Forelimb muscle (tissue), 1 donor: ENCODE measurements around the gene LRCH1. TPM values are rescaled to one million over a fixed set of nuclear protein-coding genes. Genes with fewer than 3 reads are reported as not detected.

Experiments
- DNase-seq: peaks from one replicate; pipeline ENCODE4 v3.0.0-alpha.2; 2013; ENCODE audit warnings: low read depth
- polyA plus RNA-seq: library from polyadenylated mRNA; unstranded; fragments of 120-200 nt; gene quantifications from one replicate; pipeline ENCODE4 v1.2.1, GENCODE V29; 2013; ENCODE audit not compliant: insufficient read length

Gene LRCH1
- polyA plus RNA-seq, 1 donor: 21.2 TPM

- DNase-seq: no peak
Measured at GRCh38 chr13:46712524-46712923, 159.6 kb downstream of the LRCH1 start.

- no peak for DNase-seq
Measured at GRCh38 chr13:46715363-46715762, 162.4 kb downstream of the LRCH1 start.

- no peak for DNase-seq
Measured at GRCh38 chr13:46716821-46717220, 163.9 kb downstream of the LRCH1 start.

- DNase-seq: no peak
Measured at GRCh38 chr13:46717275-46717674, 164.3 kb downstream of the LRCH1 start.

- DNase-seq: no peak
Measured at GRCh38 chr13:46717856-46718255, 164.9 kb downstream of the LRCH1 start.

- no peak for DNase-seq
Measured at GRCh38 chr13:46720189-46720588, 167.2 kb downstream of the LRCH1 start.

GRCh38 chr13:46721054-46721453 lies 168.1 kb downstream of the LRCH1 start:
- no peak for DNase-seq

GRCh38 chr13:46726347-46726746 lies 173.4 kb downstream of the LRCH1 start:
- no peak for DNase-seq

GRCh38 chr13:46728777-46729176 lies 175.8 kb downstream of the LRCH1 start:
- no peak for DNase-seq

GRCh38 chr13:46731535-46731934 lies 178.6 kb downstream of the LRCH1 start:
- DNase-seq: no peak

- DNase-seq: no peak
Measured at GRCh38 chr13:46735425-46735824, 182.5 kb downstream of the LRCH1 start.

- DNase-seq: no peak
Measured at GRCh38 chr13:46736541-46737310, 183.8 kb downstream of the LRCH1 start.

- no peak for DNase-seq
Measured at GRCh38 chr13:46738055-46738454, 185.1 kb downstream of the LRCH1 start.

GRCh38 chr13:46738766-46739165 lies 185.8 kb downstream of the LRCH1 start:
- DNase-seq: no peak

GRCh38 chr13:46739447-46740098 lies 186.6 kb downstream of the LRCH1 start:
- DNase-seq: no peak

GRCh38 chr13:46743191-46743590 lies 190.2 kb downstream of the LRCH1 start:
- no peak for DNase-seq

- DNase-seq: no peak
Measured at GRCh38 chr13:46745062-46745461, 192.1 kb downstream of the LRCH1 start.

- DNase-seq: no peak
Measured at GRCh38 chr13:46745706-46746105, 192.7 kb downstream of the LRCH1 start.

GRCh38 chr13:46747031-46747820 lies 194.3 kb downstream of the LRCH1 start:
- no peak for DNase-seq

GRCh38 chr13:46748300-46748699 lies 195.3 kb downstream of the LRCH1 start:
- no peak for DNase-seq

- DNase-seq: no peak
Measured at GRCh38 chr13:46749951-46750350, 197.0 kb downstream of the LRCH1 start.

GRCh38 chr13:46751811-46752635 lies 199.1 kb downstream of the LRCH1 start:
- DNase-seq: no peak
